Mesodermal cell (in vitro differentiated cells): Measurements from ENCODE around the gene SP140.

Experiments
- H3K27ac ChIP-seq: 2 replicates; pipeline ENCODE4 v1.7.0; 2013; ENCODE audit warnings: mild to moderate bottlenecking, low read depth, low read length, moderate library complexity; ENCODE audit not compliant: severe bottlenecking
- H3K36me3 ChIP-seq: 2 replicates; pipeline ENCODE4 v1.7.1; 2013; ENCODE audit warnings: mild to moderate bottlenecking, low read length, moderate library complexity; ENCODE audit not compliant: control insufficient read depth, insufficient read depth
- H3K4me1 ChIP-seq: one replicate; pipeline ENCODE4 v1.7.1; 2013; ENCODE audit warnings: mild to moderate bottlenecking, low read length; ENCODE audit not compliant: insufficient read depth, control insufficient read depth, poor library complexity, severe bottlenecking
- H3K4me3 ChIP-seq: 2 replicates; pipeline ENCODE4 v1.7.0; 2013; ENCODE audit warnings: low read length, control low read depth, mild to moderate bottlenecking; ENCODE audit not compliant: insufficient read depth, poor library complexity, severe bottlenecking; ENCODE audit errors: extremely low read depth
- H3K9me3 ChIP-seq: 2 replicates; pipeline ENCODE4 v1.7.1; 2013; ENCODE audit warnings: mild to moderate bottlenecking, low read length, moderate library complexity; ENCODE audit not compliant: control insufficient read depth
- WGBS, 2 experiments: methylation state at CpG; one replicate each; pipeline ENCODE4 v1.1.5; 2013; ENCODE audit warnings: missing lambda C conversion rate in 2 of 2; ENCODE audit not compliant: insufficient coverage in 2 of 2; 5-methylcytosine and 5-hydroxymethylcytosine counted together

Gene SP140

GRCh38 chr2:230346465-230346864, 120.9 kb downstream of the SP140 start:
- Histone ChIP-seq H3K36me3 (no peaks in the 10 kb centered on the region), H3K27ac (no peak overlapping the region), H3K9me3 (peaks cover 5% of the 10 kb centered on the region), H3K4me1 (peaks cover 2% of the 10 kb centered on the region), H3K4me3 (no peak overlapping the region)
- WGBS, 2 experiments, result no CpG with 5 or more reads among the region's 1 CpG

- H3K4me3 ChIP-seq, result no peak overlapping the region
- H3K9me3 ChIP-seq, result peaks cover 5% of the 10 kb centered on the region
- no peaks in the 10 kb centered on the region for H3K36me3 ChIP-seq
- H3K4me1 ChIP-seq, result peaks cover 2% of the 10 kb centered on the region
- 67% methylated on average over 1 of the region's 1 CpG; no CpG with 5 or more reads in 1 of the 2 experiments for WGBS, 2 experiments
- H3K27ac ChIP-seq, result no peak overlapping the region
These were observed 121.5 kb downstream of the SP140 start for GRCh38 chr2:230346921-230347533.

GRCh38 chr2:230347659-230348305, 122.2 kb downstream of the SP140 start:
- WGBS, 2 experiments, result 90% methylated on average over 3 to 6 of the region's 6 CpGs
- no peak overlapping the region for H3K4me3 ChIP-seq
- peaks cover 5% of the 10 kb centered on the region for H3K9me3 ChIP-seq
- no peaks in the 10 kb centered on the region for H3K36me3 ChIP-seq
- peaks cover 2% of the 10 kb centered on the region for H3K4me1 ChIP-seq
- H3K27ac ChIP-seq, result no peak overlapping the region

DNA sequence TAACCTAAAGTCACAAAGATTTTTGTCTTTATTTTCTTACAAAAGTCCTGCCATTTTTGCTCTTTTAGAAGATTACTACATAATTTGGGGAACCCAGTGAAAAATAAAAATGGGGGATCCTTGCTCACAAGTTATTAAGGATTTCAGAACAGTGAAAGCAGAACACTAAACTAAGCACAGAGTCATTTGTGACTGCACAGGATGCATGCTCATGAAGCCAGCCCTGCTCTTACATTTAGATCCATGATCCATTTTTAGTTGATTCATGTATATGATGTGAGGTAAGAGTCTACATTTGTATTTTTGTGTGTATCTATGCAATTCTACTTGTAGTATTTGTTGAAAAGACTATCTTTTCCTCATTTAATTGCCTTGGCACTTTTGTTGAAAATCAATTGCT, 123.3 kb downstream of the SP140 start:
- H3K4me1 ChIP-seq, result peaks cover under 1% of the 10 kb centered on the region
- peaks cover 5% of the 10 kb centered on the region for H3K9me3 ChIP-seq
- no peak overlapping the region for H3K4me3 ChIP-seq
- H3K36me3 ChIP-seq, result no peaks in the 10 kb centered on the region
- H3K27ac ChIP-seq, result no peak overlapping the region

GRCh38 chr2:230356084-230356483, 130.5 kb downstream of the SP140 start:
- no peaks in the 10 kb centered on the region for H3K4me1 ChIP-seq
- no peaks in the 10 kb centered on the region for H3K36me3 ChIP-seq
- no peaks in the 10 kb centered on the region for H3K9me3 ChIP-seq
- WGBS, 2 experiments, result 83 to 100% methylated on average over 1 of the region's 2 CpGs
- H3K27ac ChIP-seq, result no peak overlapping the region
- no peak overlapping the region for H3K4me3 ChIP-seq

DNA sequence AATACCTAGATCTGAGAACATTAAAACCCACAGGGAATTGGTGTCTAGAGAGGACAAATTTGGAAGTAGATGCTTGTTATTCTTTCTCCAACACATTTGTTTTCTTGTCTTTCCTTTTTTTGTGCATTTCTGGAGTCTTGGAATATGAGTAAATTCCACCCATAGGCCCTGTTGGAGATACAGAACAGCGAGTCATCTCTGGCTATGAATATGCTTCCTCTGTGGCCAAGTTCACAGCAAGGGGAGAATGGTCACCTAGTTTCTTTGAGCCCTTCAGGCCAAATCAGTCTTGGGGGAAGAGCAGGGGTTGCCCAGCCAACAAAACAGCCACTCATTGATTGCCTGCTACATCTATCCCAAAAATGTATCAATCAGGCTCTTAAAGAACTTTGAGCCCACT, 132.8 kb downstream of the SP140 start:
- Histone ChIP-seq H3K9me3 (no peaks in the 10 kb centered on the region), H3K27ac (no peak overlapping the region), H3K36me3 (no peaks in the 10 kb centered on the region), H3K4me1 (no peaks in the 10 kb centered on the region), H3K4me3 (no peak overlapping the region)
- 71 to 100% methylated on average over 1 of the region's 1 CpG for WGBS, 2 experiments

- Histone ChIP-seq H3K36me3 (no peaks in the 10 kb centered on the region), H3K9me3 (no peaks in the 10 kb centered on the region), H3K4me1 (no peaks in the 10 kb centered on the region), H3K4me3 (no peak overlapping the region), H3K27ac (no peak overlapping the region)
- WGBS, 2 experiments, result no CpG with 5 or more reads among the region's 1 CpG
These were observed 134.5 kb downstream of the SP140 start for GRCh38 chr2:230360028-230360427.

DNA sequence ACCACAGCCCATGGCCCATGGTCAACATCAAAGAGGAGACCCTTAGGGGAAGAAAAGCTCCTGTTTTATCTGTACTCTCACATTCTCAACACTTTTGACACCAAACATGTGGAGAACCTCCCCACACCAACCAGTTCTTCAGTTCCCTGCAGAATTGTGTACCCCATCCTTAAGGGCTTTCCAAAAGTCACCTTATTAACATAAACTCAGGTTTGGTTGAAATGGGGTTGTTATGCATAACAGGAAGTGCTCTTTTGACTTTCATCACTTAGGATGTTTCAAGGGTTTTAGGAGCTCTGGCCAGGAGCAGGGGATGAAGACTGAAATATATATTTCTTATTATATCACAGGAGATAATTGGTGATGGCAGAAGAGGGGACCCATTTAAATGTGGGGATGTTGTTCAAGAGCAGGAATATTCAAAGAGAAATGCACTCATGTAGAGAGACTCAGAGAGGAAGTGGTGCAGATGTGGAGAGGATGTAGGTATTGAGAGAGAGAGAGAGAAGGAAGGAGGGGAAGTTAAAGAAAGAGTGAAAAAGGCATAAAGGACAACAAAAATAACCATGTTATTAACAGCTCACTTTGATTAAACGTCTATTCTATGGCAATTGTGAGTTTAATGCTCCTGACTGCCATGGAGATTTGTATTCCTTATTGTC, 136.6 kb downstream of the SP140 start:
- no peak overlapping the region for H3K27ac ChIP-seq
- no peak overlapping the region for H3K4me3 ChIP-seq
- no peaks in the 10 kb centered on the region for H3K9me3 ChIP-seq
- WGBS, 2 experiments, result 80% methylated on average over 1 of the region's 1 CpG; no CpG with 5 or more reads in 1 of the 2 experiments
- no peaks in the 10 kb centered on the region for H3K4me1 ChIP-seq
- H3K36me3 ChIP-seq, result no peaks in the 10 kb centered on the region
